ENCODE data around the gene XYLB.

DNA sequence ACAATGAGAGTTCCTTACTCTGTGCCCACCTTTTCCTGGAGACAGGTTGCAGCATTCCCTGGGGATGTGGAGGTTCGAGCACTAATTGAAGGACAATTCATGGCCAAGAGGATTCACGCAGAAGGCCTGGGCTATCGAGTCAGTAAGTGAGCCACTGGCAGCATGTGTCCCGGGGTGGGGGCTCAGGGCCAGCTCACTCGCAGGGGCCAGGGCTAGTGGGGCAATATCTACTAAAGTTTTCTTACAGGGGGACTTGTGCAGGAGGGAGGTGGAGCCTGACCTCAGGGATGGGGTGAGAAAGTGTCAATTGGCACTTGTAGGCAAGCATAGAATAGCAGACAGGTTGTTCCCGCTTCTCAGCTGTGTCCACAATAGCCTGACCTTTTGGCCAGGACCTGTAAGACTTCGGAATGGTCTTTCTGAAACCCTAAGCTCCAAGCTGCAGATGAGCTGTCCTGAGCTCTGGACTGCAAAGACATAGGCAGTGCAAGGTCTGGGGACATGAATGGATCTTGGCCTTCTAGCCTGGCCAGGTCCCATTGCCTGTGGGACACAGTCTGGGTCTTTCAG lies 32.7 kb downstream of the XYLB start:
- TF ChIP-seq, protein P1, sequence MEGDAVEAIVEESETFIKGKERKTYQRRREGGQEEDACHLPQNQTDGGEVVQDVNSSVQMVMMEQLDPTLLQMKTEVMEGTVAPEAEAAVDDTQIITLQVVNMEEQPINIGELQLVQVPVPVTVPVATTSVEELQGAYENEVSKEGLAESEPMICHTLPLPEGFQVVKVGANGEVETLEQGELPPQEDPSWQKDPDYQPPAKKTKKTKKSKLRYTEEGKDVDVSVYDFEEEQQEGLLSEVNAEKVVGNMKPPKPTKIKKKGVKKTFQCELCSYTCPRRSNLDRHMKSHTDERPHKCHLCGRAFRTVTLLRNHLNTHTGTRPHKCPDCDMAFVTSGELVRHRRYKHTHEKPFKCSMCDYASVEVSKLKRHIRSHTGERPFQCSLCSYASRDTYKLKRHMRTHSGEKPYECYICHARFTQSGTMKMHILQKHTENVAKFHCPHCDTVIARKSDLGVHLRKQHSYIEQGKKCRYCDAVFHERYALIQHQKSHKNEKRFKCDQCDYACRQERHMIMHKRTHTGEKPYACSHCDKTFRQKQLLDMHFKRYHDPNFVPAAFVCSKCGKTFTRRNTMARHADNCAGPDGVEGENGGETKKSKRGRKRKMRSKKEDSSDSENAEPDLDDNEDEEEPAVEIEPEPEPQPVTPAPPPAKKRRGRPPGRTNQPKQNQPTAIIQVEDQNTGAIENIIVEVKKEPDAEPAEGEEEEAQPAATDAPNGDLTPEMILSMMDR (conservative IDR thresholded peaks at IDR 0.05; ENCODE audit: low read length), result no peak
- no peak for TF ChIP-seq EZH2phosphoT487 (IDR thresholded peaks at IDR 0.05; ENCODE audit: borderline replicate concordance, low read depth, low read length)

Data from OCI-LY7 (cell line).